ENCODE measurements around the gene NAIF1.
"Not testable (repeated sequence)": the region's sequence is repeated elsewhere in the genome, so short reads cannot be mapped to it uniquely, and the experiment has no call there.

Gene NAIF1

DNA sequence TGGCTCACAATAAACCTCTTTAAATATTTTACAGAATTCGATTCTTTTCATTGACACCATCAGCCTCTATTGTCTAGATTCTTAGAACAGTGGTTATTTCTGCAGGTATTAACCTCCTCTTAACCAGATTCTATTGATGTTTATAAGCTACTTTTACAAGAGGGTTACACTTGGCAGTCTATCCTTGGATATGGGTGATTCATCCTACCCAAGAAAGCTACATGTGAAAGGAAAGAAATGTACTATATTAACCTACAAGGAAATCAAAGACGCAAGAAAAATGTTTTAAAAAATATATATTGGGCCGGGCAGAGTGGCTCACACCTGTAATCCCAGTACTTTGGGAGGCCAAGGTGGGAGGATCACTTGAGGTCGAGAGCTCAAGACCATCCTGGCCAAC is 17.6 kb upstream of the NAIF1 start:
- DNase-seq: no peak

DNA sequence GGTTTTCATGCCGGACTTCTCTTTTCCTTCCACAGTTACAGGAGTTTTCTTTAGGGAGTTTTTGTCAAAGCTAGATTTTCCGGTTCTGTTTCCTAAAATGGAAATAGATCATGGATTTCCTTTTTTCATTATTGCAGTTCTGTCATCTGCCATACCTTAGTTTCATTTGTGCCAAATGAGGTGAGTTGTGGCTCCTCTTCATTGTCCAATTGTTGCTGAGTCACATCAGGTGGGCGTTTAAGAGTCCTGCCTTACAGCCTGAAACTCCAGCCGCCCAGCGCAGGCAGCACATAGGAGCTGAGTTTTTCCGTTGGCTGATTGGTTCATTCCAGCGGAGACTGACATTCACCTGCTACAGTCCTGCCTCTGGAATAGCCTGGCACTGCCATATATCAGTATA is 15.0 kb upstream of the NAIF1 start:
- no peak for DNase-seq

DNA sequence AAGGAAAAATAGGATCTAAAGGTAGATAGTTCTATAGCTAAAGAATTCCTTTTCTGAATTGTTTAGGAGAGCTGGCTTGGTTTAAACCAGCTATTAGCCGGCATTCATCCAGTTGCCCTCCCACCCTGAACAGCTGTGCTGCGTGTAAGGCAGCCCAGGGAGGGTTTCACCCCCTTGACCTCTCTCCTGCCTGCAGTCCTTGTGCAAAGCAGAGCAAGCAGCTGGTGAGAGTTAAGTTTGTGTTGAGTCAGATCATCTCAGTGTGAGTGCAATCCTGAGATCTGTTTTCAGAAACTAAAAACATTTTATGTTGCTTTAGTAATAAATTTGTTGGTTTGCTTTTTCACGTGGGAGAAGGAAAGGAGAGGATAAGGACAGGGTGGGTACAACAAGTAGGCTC is 13.9 kb upstream of the NAIF1 start:
- DNase-seq: no peak

DNA sequence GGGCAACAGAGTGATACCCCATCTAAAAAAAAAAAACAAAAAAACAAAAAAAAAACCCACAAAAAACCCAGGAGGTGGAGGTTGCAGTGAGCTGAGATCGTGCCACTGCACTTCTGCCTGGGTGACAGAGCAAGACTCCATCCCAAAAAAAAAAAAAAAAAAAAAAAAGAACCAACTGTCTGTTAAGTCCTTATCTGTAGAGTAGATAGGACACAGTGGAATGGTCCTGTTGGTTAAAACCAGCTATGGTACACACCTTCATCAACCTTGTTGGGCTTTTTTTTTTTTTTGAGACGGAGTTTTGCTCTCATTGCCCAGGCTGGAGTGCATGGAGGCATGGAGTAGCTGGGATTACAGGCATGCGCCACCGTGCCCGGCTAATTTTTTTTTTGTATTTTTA is 13.1 kb upstream of the NAIF1 start:
- no peak for DNase-seq

DNA sequence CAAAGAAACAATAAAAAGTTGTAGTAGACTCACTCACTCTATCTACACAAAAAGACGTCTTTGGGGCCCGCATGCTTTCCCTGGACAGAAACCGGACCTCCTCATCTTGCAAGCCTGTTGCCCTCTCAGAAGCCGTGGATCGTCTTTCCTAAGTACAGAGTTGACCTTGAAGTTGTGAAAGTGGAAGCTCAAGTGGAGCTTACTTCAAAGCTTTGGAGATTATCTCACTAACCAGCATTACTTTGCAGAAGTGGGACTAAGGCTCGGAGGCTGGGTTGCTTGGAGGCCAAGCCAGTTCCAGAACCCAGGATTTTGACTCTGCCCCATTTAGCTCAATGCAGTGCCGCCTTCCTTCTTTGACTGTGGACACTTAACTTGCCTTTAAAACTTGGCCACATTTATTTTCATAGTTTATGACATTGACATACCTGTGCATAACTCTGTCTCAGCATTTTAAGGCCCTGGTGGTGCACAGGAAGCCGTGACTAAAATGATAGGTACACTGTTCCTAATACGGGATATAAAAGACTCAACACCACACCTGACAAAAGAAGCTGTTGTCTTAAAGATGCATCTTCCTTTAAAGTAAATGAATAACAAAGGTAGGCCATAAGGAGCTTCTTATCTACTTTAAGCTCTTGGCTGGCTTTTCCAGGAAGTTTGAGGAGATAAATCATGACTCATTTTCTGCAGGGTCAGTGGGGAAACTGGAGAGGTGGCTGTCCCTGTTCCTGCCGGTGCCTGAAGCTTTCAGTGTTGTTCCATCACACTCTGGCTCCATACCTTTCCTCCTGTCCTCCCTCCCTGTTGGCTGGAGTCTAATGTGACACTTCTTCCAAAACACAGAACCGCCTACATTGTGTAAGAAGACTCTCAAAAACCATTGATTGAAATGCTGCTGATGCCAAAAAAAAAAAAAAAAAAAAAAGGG is 11.6 kb upstream of the NAIF1 start:
- no peak for DNase-seq

DNA sequence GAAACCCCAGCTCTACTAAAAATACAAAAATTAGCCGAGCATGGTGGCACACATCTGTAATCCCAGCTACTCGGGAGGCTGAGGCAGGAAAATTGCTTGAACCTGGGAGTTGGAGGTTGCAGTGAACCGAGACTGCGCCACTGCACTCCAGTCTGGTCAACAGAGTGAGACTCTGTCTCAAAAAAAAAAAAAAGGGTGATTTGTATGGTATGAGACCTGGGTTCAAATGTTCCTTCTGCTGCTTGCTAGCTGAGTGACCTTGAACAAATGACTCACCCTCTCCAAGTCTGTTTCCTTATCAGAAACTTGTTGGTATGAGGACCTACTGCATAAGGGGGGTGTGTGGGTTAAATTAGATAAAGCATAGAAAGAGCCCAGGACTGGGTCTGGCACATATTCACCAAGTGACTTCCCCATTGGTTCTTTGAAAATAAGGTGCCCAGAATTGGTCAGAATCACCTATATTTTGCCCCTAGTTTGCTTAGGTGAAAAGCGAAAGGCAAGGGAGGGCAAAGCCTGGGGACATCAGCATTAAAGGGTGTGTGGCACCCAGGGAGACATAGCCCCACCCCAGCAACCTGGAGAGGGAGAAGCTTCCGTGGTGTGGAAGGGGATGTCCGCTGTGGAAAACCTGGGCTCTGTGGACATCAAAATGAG is 10.9 kb upstream of the NAIF1 start:
- DNase-seq: no peak

DNA sequence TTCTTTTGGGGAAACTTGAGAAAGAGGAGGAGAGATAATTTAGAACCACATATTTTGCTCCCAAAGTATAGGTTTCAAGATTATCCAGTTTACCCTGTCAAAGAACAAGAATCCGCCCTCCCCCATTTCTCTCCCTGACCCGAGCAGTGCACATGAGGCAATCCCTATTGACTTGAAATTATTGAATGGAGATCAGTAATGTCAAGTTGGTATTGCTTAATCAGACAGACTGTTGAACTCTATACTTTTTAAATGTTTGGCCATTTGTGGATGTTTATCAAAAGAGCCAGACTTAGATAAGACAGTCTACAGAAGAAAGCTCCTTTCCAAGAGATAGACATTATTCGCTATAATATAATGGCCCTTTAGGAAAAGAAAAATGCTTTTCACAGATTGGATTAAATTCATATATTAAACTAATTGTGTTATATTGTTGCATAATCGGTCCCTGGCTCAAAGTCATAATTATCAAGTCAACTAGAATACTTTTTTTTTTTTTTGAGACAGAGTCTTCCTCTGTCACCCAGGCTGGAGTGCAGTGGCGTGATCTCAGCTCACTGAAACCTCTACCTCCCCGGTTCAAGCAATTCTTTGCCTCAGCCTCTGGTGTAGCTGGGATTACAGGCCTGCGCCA is 6.2 kb upstream of the NAIF1 start:
- no peak for DNase-seq

DNA sequence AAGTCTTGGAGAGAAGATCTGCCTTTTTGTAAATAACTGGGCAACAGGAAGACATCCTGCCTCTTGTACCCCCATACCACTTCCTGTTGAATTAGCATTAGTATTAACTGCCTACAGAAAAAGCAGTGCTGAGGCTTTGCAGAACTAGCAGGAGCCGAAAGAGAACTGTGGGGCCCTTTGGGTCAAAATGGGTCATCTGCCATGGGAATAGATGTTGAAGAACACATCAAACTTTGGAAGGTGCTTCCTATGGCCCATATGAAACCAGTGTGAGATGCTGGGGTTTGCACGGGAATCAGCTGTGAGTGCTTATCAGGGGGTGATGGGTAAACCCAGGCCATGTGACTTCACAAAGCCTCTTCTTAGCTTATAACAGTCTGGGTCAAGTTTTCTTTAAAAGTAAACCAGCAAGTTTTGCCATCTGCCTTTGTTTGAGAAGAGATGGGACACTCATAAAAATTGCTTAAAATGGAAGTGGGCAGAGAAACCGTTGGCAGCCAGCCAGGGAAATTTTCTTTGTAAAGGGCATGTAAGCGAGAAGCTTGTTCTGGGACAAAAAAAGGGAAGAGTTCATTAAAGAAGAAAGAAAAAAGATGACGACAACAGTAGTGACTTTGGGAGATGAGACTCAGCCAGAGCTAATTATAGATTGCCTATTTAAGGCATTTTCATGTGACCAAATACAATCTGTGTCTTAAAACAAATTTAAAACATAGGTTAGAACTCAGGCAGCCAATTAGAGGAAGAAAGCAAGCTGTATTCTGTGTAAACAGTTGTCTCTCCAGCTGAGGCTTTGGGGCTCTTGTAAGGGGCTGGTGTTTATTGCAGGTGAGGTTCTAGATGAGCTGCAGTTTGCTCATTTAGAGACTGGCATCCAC is 5.3 kb upstream of the NAIF1 start:
- peak; percentile 53 to 60 for DNase-seq

DNA sequence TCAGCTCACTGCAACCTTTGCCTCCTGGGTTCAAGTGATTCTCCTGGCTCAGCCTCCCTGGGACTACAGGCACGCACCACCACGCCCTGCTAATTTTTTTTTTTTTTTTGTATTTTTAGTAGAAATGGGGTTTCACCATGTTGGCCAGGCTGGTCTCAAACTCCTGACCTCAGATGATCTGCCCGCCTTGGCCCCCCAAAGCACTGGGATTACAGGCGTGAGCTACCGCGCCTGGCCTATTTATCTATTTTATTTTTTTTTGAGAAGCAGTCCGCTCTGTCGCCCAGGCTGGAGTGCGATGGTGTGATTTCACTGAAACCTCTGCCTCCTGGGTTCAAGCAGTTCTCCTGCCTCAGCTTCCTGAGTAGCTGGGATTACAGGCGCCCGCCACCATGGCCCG is 4.4 kb upstream of the NAIF1 start:
- not testable (repeated sequence) for DNase-seq

DNA sequence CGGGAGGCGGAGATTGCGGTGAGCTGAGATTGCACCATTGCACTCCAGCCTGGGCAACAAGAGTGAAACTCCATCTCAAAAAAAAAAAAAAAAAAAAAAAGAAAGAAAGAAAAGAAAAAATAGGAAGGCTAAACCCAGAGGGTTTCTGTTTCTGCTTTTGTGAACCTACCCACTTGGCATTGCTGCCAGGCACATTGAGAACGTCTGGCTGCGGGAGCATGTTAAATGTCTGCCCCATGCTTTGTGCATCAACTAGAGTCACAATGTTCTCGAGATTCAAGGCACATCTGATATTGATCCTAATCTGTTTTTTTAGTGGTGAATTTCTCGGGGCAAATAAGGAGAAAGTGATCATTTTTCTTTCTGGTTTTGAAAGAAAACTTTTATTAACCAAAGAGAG is 3.8 kb upstream of the NAIF1 start:
- DNase-seq: no peak

DNA sequence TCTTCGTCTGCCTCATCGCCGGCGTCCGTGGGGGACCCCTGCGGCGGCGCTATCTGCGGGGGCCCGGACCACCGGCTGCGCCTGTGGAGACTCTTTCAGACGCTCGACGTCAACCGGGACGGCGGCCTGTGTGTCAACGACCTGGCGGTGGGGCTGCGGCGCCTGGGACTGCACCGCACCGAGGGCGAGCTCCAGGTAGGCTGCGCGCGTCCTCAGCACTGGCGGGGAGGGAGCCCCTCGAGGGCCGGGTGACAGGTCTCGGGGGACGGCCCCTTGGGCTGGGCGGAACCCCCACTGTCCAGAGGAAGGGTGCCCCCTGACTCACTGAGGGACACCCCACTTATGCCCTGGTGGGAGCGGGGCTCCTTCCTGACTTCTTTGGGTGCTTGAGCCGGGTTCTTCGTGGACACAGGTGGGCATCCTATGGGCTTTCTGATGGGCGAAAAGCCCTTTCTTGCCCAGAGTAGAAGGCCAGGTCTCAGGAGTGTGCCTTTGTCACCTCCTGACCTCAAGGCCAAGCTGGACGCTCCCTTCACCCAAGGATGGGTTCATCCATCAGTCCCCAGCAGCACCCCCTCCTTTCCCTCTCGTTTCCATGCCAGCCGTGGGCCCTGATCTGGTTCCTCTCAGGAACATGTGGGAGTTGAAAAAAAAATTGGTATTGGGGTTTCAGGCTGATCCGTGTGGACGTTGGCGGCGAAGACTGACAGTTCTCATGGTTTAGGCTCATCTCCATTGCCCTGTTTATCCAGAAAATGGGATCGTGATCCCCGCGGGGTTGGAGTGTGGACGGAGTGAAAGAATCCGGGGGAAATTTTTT is 1.5 kb upstream of the NAIF1 start:
- DNase-seq: no peak

DNA sequence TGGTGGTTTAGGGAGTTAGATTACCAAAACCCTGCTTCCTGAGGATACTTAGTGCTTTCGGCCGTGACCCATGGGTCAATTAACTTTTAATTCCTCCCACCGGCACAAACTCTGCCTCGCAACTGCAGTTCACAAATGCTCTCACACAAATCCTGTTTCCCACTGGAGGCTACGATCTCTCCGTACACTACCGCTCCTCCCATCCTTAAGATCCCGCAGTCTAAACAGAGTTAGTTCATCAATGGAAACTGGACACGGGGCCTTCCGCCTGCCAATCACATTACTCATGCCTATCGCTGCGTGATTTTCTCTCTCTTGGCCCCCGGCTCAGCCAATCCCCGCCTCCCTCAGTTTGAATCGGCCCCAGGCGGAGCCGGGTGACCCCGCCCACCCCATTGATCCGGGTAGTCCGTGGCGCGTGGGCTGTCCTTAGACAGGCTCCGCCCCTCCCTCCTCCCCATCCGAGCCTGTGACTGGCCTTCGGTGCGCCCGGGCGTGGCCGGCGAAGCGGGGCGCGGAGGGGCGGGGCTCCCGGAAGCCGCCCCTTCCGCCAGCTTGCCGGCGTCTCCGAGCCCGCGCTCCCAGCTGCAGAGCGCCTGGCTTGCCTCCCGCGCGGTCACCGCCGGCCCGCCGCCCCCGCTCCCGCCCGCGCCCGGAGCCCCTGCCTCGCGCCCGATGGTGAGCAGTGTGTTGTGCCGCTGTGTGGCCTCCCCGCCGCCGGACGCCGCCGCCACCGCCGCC is 695 bp upstream of the NAIF1 start, which contains the start of gene SLC25A25:
Gene SLC25A25, plus strand, starts transcription at position 588 of the 741 bp plus-strand sequence. Its CDS starts 88 bp downstream, at position 676.
- peak; percentile 99 for DNase-seq

DNA sequence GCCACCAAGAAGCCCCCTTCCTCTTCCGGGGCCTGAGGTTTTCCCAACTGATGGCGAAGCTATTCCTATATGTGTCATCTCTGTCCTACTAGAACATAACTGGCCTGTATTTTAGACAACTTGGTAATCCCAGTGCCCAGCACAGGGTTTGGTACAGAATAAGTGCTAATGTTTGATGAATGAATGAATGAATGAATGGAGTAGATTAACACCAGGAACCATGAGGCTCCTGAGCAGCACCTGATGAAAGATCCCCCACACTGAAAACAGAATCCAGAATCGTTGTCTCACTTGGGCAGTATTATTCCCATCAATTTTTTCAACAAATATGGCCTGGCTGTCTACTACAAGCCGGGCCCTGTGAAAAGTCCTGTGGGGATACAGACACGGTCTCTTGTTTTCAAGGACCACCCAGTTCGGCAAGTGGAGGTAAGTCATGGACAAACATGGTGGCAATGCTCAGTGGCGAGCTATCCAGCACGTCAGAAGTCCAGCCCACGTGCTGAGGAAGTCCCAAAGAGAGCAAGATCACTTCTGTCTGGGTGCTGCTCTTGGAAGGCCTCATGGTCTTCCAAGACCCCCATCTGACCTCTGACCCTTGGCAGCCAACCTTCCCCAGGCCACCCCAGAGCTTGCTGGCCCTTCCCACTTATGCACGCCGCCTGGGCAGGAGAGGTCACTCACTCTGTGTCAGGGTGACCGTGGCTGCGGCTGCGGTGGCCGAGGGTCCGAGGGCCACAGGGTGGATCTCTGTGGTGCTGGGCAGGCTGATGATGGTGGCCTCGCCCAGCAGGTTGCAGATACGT is 1.0 kb downstream of the NAIF1 start:
- DNase-seq: no peak

DNA sequence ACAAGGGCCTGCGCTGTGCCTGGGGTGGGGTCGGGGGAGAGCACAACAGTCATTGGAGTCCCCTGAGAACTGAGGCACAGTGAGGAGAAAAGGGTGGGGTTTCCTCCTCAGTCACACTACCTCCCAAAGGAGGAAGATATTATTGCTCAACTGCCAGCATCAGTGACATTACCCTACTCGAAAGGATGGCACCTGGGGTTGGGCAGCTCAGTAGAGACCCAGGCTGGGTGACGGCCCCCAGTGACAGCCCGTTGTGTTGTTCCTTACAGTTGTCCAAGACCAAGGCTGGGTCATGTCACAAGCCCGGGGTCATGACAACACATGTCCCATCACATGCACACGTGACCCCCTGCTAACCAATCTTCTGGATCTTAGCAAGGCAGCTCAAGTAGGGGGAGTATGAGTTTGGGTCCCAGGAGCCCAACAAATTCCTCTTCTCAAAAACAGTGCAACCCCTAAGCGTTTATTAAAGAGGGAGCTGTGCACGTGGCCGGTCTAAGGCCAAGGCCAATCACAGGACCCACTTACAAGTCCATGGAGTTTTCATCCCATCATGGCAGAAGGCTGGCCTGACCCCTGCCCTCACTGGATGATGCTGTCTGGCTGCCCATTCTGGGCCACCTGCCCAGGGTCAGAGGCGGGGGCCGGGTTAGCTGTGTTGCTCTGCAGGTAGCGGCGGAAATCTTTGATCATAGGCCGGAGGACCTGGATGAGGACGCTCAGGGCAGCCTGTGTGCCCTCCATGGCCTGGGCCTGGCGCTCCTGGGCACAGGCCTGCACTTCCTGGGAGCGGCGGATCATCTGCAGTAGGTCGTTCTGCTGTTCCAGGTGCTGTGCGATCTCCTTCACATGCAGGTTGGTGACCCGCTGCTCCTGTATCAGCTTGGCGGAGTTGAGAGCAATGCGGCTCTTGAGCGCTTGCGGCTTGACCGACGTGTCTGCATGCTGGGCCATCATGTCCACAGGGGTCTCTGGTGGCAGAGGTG is 4.0 kb downstream of the NAIF1 start:
- DNase-seq: no peak

DNA sequence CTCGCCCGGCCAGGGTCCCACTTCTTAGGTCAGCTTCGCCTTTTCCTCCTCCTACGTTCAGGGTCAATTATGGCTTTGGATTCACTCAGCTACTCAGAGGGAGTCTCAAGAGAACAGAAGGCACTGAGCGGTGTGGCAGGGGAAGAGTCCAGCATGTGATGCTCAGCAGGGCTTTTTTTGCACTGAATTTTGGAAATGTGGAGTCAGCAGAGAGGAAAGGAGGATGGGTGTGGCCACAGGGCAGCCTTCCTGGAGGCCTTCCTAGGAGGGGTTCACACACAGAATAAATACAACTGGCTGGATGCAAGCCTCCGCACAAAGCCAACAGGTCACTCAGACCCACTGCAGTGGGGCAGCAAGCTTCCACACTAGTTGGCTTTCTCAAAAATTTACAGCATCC is 4.8 kb downstream of the NAIF1 start:
- no peak for DNase-seq

DNA sequence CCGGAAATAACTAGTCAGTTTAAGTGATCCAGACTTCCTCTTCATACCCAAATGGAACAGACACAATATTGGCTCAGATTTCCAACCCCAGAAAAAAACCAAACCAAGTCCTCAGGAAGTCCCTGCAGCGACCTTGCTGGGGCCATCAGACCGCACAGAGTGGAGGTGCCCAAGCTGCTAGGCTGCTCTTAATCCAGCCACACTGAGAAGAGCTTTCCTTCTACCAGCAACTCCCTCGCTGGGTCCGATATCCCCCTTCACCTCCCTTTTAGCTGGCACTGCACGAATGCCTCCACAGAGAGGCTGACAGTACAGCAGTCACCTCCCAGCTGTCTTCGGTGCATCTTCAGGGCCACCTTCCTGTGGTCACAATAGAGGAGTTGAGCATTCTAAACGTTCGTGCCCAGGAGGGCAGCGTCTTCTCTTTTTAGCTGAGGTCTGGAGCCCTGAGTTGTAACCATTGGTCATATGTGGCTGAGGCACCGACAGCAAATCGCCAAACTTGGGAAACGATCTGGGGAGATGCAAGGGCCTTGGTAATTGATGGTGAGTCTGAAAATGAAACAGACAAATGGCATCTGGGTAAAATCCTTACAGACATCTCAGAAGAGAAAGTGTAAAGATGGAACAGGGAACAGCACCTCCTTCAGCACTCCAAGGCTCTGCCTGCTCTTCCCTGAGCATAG is 5.7 kb downstream of the NAIF1 start:
- no peak for DNase-seq

DNA sequence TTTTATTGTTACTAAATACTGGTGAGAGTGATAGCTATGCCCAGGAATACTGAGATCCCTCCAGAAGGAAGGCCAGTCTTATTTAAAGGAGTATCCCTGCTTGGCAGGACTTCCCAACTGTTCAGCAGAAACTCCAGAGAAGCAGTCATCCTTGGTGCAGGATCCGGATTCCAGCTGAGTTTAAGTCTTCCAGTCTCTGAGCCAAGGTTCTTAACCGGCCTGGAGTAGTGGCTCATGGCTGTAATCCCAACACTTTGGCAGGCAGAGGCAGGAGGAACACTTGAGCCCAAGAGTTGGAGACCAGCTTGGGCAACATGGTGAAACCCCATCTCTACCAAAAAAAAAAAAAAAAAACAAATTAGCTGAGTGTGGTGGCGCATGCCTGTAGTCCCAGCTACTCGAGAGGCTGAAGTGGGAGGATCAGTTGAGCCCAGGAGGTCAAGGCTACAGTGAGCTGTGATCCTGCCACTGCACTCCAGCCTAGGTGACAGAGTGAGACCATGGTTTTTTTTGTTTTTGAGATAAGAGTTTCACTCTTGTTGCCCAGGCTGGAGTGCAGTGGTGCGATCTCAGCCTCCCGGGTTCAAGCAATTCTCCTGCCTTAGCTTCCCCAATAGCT is 7.6 kb downstream of the NAIF1 start:
- no peak for DNase-seq
